ENCODE measurements around the gene ADARB1. TPM values are rescaled to one million over a fixed set of nuclear protein-coding genes. Genes with fewer than 3 reads are reported as not detected.

Gene ADARB1
- total RNA-seq, 1 experiment from 2014 or later, result 15.8 TPM

DNA sequence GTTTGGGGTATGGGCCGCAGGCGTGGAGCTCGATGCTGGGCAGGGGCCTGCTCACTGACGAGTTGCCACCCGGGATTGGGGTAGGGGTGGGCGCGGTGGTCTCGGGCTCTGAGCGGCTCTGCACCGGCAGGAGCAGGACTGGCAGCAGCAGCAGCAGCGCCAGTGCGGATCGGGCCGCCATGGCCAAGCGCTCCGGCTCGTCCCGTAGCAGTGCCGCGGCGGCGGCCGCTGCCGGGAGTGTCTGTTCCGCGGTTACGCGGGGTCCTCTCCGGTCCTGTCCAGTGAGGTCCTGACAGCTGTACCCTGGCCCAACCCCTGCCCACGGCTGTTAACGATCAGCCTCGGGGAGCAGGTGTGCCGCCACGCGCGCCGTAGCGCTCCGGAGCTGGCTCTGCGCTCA lies 26.5 kb downstream of the ADARB1 start:
- Histone ChIP-seq H2BK120ac (ENCODE audit: low read depth, low read length, poor library complexity, severe bottlenecking) (no peak overlapping the region), H2AFZ (ENCODE audit: low read length) (no peak overlapping the region), H3K27me3 (ENCODE audit: insufficient read depth, low read length) (no peaks in the 10 kb centered on the region), H3K27ac (ENCODE audit: insufficient read length, low read depth, low read length) (no peak overlapping the region), H2BK5ac (ENCODE audit: insufficient read length, low read length) (no peak overlapping the region), H4K8ac (replicated peaks; ENCODE audit: insufficient read length, low read depth, low read length) (no peak overlapping the region), H2BK15ac (ENCODE audit: low read depth, low read length) (no peak overlapping the region), H4K91ac (ENCODE audit: insufficient read length, low read depth, low read length) (no peak overlapping the region), H2AK5ac (ENCODE audit: insufficient read length, low read length) (no peak overlapping the region), H4K5ac (ENCODE audit: insufficient read length, low read depth, low read length) (no peak overlapping the region), H3K9me3 (ENCODE audit: control insufficient read depth, low read depth, low read length) (no peaks in the 10 kb centered on the region), H3K79me1 (ENCODE audit: insufficient read depth, low read depth, low read length, poor library complexity, severe bottlenecking) (no peaks in the 10 kb centered on the region), H3K4me1 (ENCODE audit: insufficient read depth, low read length) (no peaks in the 10 kb centered on the region), H3T11ph (ENCODE audit: low read length) (no peak overlapping the region), H2BK20ac (ENCODE audit: low read depth, low read length, poor library complexity, severe bottlenecking) (no peak overlapping the region), H3K56ac (ENCODE audit: insufficient read length, low read depth, low read length) (no peak overlapping the region), H3K18ac (ENCODE audit: insufficient read length, low read depth, low read length) (no peak overlapping the region), H3K14ac (ENCODE audit: insufficient read depth, low read length) (no peak overlapping the region), H3K79me2 (ENCODE audit: insufficient read depth, low read length) (no peaks in the 10 kb centered on the region), H3K23me2 (ENCODE audit: insufficient read length, low read depth, low read length, poor library complexity, severe bottlenecking) (no peaks in the 10 kb centered on the region), H3K9ac (ENCODE audit: extremely low read depth, insufficient read length, low read length) (no peak overlapping the region), H2BK12ac (ENCODE audit: insufficient read length, low read depth, low read length) (no peak overlapping the region), H4K20me1 (ENCODE audit: control insufficient read depth, insufficient read depth, insufficient read length) (no peaks in the 10 kb centered on the region), H3K4me2 (ENCODE audit: insufficient read depth, insufficient read length, low read length) (no peak overlapping the region), H3K4ac (ENCODE audit: low read depth, low read length) (no peak overlapping the region), H3K23ac (ENCODE audit: insufficient read length, low read depth, low read length) (no peak overlapping the region)
- TF ChIP-seq, protein P1, sequence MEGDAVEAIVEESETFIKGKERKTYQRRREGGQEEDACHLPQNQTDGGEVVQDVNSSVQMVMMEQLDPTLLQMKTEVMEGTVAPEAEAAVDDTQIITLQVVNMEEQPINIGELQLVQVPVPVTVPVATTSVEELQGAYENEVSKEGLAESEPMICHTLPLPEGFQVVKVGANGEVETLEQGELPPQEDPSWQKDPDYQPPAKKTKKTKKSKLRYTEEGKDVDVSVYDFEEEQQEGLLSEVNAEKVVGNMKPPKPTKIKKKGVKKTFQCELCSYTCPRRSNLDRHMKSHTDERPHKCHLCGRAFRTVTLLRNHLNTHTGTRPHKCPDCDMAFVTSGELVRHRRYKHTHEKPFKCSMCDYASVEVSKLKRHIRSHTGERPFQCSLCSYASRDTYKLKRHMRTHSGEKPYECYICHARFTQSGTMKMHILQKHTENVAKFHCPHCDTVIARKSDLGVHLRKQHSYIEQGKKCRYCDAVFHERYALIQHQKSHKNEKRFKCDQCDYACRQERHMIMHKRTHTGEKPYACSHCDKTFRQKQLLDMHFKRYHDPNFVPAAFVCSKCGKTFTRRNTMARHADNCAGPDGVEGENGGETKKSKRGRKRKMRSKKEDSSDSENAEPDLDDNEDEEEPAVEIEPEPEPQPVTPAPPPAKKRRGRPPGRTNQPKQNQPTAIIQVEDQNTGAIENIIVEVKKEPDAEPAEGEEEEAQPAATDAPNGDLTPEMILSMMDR (conservative IDR thresholded peaks at IDR 0.05), result no peak
- H3K4me1 Mint-ChIP-seq, result peaks cover 9 to 15% of the 10 kb centered on the region in 2 experiments
- H3K27ac Mint-ChIP-seq, result no peak overlapping the region
- H3K9me3 Mint-ChIP-seq, result no peaks in the 10 kb centered on the region
- H3K36me3 Mint-ChIP-seq (ENCODE audit: insufficient read depth in 1 of 3, low read depth in 3 of 3), result no peaks in the 10 kb centered on the region
- no peak for DNase-seq
- H3K27me3 Mint-ChIP-seq (ENCODE audit: low read depth), result no peaks in the 10 kb centered on the region; the same call in 1 of the 2 replicates
- no CpG with 5 or more reads among the region's 40 CpGs for WGBS (ENCODE audit: extremely low coverage, insufficient read length, low lambda C conversion rate)
- H3K4me3 Mint-ChIP-seq, result no peak overlapping the region
